ENCODE data around the gene GLIS1.

Gene GLIS1

GRCh38 chr1:53654216-53655210 lies 84.5 kb downstream of the GLIS1 start:
- no peak for TF ChIP-seq CTCF (IDR thresholded peaks at IDR 0.05; ENCODE audit: low read depth, low read length, missing control alignments)
- in situ Hi-C loops (cut with HindIII; ENCODE audit: low pct_ligation_motif_present, low sequenced_read_pairs) = no loop called here
- H3K27me3 ChIP-seq (replicated peaks) = no peaks in the 10 kb centered on the region
- no peaks in the 10 kb centered on the region for H3K36me3 ChIP-seq (replicated peaks)
- H3K4me3 ChIP-seq (ENCODE audit: low read depth, low read length) = no peak overlapping the region
- H3K27ac ChIP-seq = peak overlapping the region; percentile 23
- peak; percentile 69 for DNase-seq

GRCh38 chr1:53653631-53654030 lies 85.3 kb downstream of the GLIS1 start:
- no peak overlapping the region for H3K27ac ChIP-seq
- no peaks in the 10 kb centered on the region for H3K27me3 ChIP-seq (replicated peaks)
- no peak for DNase-seq
- no peaks in the 10 kb centered on the region for H3K36me3 ChIP-seq (replicated peaks)
- TF ChIP-seq CTCF (IDR thresholded peaks at IDR 0.05; ENCODE audit: low read depth, low read length, missing control alignments) = no peak
- in situ Hi-C loops (cut with HindIII; ENCODE audit: low pct_ligation_motif_present, low sequenced_read_pairs) = no loop called here
- H3K4me3 ChIP-seq (ENCODE audit: low read depth, low read length) = no peak overlapping the region

GRCh38 chr1:53653200-53653575 lies 85.8 kb downstream of the GLIS1 start:
- DNase-seq = no peak
- no peak overlapping the region for H3K4me3 ChIP-seq (ENCODE audit: low read depth, low read length)
- no peaks in the 10 kb centered on the region for H3K36me3 ChIP-seq (replicated peaks)
- in situ Hi-C loops (cut with HindIII; ENCODE audit: low pct_ligation_motif_present, low sequenced_read_pairs) = no loop called here
- H3K27ac ChIP-seq = no peak overlapping the region
- H3K27me3 ChIP-seq (replicated peaks) = no peaks in the 10 kb centered on the region
- TF ChIP-seq CTCF (IDR thresholded peaks at IDR 0.05; ENCODE audit: low read depth, low read length, missing control alignments) = no peak

- Histone ChIP-seq H3K27ac (no peak overlapping the region), H3K36me3 (replicated peaks) (no peaks in the 10 kb centered on the region), H3K27me3 (replicated peaks) (no peaks in the 10 kb centered on the region), H3K4me3 (ENCODE audit: low read depth, low read length) (no peak overlapping the region)
- TF ChIP-seq CTCF (IDR thresholded peaks at IDR 0.05; ENCODE audit: low read depth, low read length, missing control alignments) = no peak
- no peak for DNase-seq
- in situ Hi-C loops (cut with HindIII; ENCODE audit: low pct_ligation_motif_present, low sequenced_read_pairs) = no loop called here
Measured at GRCh38 chr1:53652441-53653199, 86.3 kb downstream of the GLIS1 start.

- in situ Hi-C loops (cut with HindIII; ENCODE audit: low pct_ligation_motif_present, low sequenced_read_pairs) = no loop called here
- no peak for DNase-seq
Measured at GRCh38 chr1:53651356-53651755, 87.6 kb downstream of the GLIS1 start.

More at GRCh38 chr1:53651356-53651755, 87.6 kb downstream of the GLIS1 start:
- no peak overlapping the region for H3K4me3 ChIP-seq (ENCODE audit: low read depth, low read length)
- no peak for TF ChIP-seq CTCF (IDR thresholded peaks at IDR 0.05; ENCODE audit: low read depth, low read length, missing control alignments)
- no peaks in the 10 kb centered on the region for H3K27me3 ChIP-seq (replicated peaks)
- H3K36me3 ChIP-seq (replicated peaks) = no peaks in the 10 kb centered on the region
- H3K27ac ChIP-seq = no peak overlapping the region
